GM12873 (cell line): Measurements from ENCODE around the gene TMX2.

Source experiments
- CTCF ChIP-seq: IDR thresholded peaks from 2 replicates; pipeline ENCODE4 v1.5.1; 2012; ENCODE audit warnings: low read depth, mild to moderate bottlenecking, moderate library complexity, low read length, control low read depth; ENCODE audit not compliant: insufficient read depth; ENCODE audit errors: missing control alignments

TMX2 gene

GRCh38 chr11:57746920-57747319, 34.5 kb downstream of the TMX2 start:
- TF ChIP-seq CTCF = no peak

- no peak for TF ChIP-seq CTCF
These were observed 38.8 kb downstream of the TMX2 start for GRCh38 chr11:57751176-57751575.

DNA sequence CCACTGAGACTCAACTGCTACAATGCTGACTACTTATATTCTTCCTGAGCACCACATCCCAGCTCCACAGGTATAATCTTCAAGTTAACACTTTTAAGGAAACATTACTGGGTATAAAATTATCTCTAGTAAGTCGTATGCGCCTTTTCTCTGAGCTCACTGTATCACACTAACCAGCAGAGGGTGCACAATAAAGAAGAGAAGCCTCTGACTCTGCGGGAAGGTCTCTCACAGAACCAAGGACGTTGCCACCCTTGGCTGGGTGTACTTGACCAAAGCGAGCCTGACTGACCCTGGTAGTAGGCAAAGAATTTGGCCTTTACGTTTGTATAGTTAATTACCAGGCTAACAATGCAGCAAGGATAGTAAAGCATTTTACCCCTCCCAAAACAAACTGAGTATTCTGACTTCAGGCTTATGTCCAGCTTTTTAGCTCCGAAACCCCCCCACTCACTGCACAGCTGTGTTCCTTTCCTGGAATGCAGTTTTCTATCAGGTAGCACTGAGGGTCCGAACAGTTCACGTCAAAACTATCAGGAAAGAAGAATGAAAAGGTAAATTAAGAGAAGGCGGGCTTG, 39.4 kb downstream of the TMX2 start, which contains the start of gene BTBD18:
TSS of gene BTBD18 (minus strand) at position 144 of the 578 bp plus-strand sequence. CDS start 631 bp downstream, outside the sequence.
- TF ChIP-seq CTCF = peak; percentile 46

GRCh38 chr11:57752954-57753353, 40.6 kb downstream of the TMX2 start:
- no peak for TF ChIP-seq CTCF

GRCh38 chr11:57758174-57758573, 45.8 kb downstream of the TMX2 start:
- TF ChIP-seq CTCF = no peak

DNA sequence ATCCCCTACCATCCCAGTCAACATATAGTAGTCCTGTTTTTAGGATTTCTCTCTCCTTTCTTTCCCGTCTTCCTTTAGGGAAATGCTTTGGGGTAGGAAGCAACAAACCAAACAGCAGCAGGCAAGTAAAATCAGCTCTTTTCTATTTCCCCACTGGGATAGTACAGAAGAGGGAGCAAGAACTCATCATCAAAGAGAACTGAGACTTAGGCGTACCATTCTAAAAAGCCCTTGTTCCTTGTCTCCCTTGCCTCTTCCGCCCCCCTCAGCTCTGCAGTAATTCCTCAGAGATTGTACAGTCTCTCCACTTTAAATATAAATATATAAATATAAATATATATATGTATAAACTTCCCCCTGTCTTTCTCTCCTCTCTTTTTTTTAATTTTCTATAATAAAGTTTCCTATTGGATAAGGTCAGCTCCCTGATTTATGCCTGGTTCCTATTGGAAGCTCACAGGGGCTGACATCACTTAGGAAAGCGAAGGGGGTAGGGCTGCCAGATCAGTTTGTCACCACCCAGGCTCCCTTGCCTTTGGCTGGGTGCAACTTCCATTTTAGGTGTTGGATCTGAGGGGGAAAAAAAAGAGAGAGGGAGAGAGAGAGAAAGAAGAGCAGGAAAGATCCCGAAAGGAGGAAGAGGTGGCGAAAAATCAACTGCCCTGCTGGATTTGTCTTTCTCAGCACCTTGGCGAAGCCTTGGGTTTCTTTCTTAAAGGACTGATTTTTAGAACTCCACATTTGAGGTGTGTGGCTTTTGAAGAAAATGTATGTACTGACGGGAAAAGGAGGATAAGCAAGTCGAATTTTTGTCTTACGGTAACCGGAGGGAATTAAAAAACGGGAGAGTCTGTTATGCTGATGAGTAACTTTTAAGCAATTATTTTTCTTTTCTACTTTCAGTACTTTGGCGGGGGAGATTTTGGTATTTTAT, 49.2 kb downstream of the TMX2 start, which contains the start of gene CTNND1:
TSS of gene CTNND1 (plus strand) at position 502 of the 934 bp plus-strand sequence. CDS start 29,677 bp downstream, outside the sequence.
- TF ChIP-seq CTCF = no peak

GRCh38 chr11:57762235-57762861, 50.0 kb downstream of the TMX2 start:
- TF ChIP-seq CTCF = no peak
